Measurements from ENCODE around the gene NFATC1. TPM values are rescaled to one million over a fixed set of nuclear protein-coding genes. Genes with fewer than 3 reads are reported as not detected.

The NFATC1 gene
- polyA plus RNA-seq, 1 donor from 2014 or later = 0.37 TPM

- Histone ChIP-seq H3K9me3 (ENCODE audit: low read length) (no peaks in the 10 kb centered on the region), H3K4me3 (ENCODE audit: low read length) (no peak overlapping the region), H4K20me1 (ENCODE audit: insufficient read depth) (no peaks in the 10 kb centered on the region), H3K9ac (ENCODE audit: low read length) (no peak overlapping the region), H3K9me2 (ENCODE audit: insufficient read depth, low read length) (no peaks in the 10 kb centered on the region), H3K79me2 (replicated peaks; ENCODE audit: insufficient read depth, low read length) (no peaks in the 10 kb centered on the region), H3K4me2 (ENCODE audit: low read length) (no peak overlapping the region), H3K36me3 (ENCODE audit: insufficient read depth, low read length) (no peaks in the 10 kb centered on the region), H3F3A (ENCODE audit: insufficient read depth, low read length, poor library complexity, severe bottlenecking) (no peaks in the 10 kb centered on the region), H2AFZ (ENCODE audit: low read depth, low read length) (no peak overlapping the region), H3K27me3 (ENCODE audit: insufficient read depth, low read depth, low read length) (no peaks in the 10 kb centered on the region), H3K27ac (ENCODE audit: low read length) (no peak overlapping the region)
- TF ChIP-seq REST (IDR thresholded peaks at IDR 0.05; ENCODE audit: borderline replicate concordance) (no peak), EP300 (conservative IDR thresholded peaks at IDR 0.05; ENCODE audit: poor library complexity, severe bottlenecking) (no peak), MXI1 (conservative IDR thresholded peaks at IDR 0.05; ENCODE audit: poor library complexity, severe bottlenecking) (no peak), RAD21 (conservative IDR thresholded peaks at IDR 0.05) (no peak), EZH2 (IDR thresholded peaks at IDR 0.05; ENCODE audit: borderline replicate concordance, insufficient read depth, low read length, poor library complexity, severe bottlenecking) (no peak), POLR2AphosphoS5 (IDR thresholded peaks at IDR 0.05) (no peak), SMC3 (conservative IDR thresholded peaks at IDR 0.05; ENCODE audit: poor library complexity) (no peak), TAF1 (IDR thresholded peaks at IDR 0.05; ENCODE audit: low read depth) (no peak), CTCF (IDR thresholded peaks at IDR 0.05; ENCODE audit: poor library complexity, severe bottlenecking) (no peak)
Measured at GRCh38 chr18:79452190-79452990, 56.7 kb downstream of the NFATC1 start.

- Histone ChIP-seq H3K4me3 (ENCODE audit: low read length) (no peak overlapping the region), H3K79me2 (replicated peaks; ENCODE audit: insufficient read depth, low read length) (no peaks in the 10 kb centered on the region), H3K4me2 (ENCODE audit: low read length) (no peak overlapping the region), H3K27me3 (ENCODE audit: insufficient read depth, low read depth, low read length) (no peaks in the 10 kb centered on the region), H3K27ac (ENCODE audit: low read length) (no peak overlapping the region), H3K9me3 (ENCODE audit: low read length) (no peaks in the 10 kb centered on the region), H2AFZ (ENCODE audit: low read depth, low read length) (no peak overlapping the region), H3F3A (ENCODE audit: insufficient read depth, low read length, poor library complexity, severe bottlenecking) (no peaks in the 10 kb centered on the region), H3K9ac (ENCODE audit: low read length) (no peak overlapping the region), H3K9me2 (ENCODE audit: insufficient read depth, low read length) (no peaks in the 10 kb centered on the region), H4K20me1 (ENCODE audit: insufficient read depth) (no peaks in the 10 kb centered on the region), H3K36me3 (ENCODE audit: insufficient read depth, low read length) (no peaks in the 10 kb centered on the region)
- no peak for TF ChIP-seq POLR2AphosphoS5 (IDR thresholded peaks at IDR 0.05)
- no peak for TF ChIP-seq EP300 (conservative IDR thresholded peaks at IDR 0.05; ENCODE audit: poor library complexity, severe bottlenecking)
- TF ChIP-seq RAD21 (conservative IDR thresholded peaks at IDR 0.05) = no peak
- no peak for TF ChIP-seq SMC3 (conservative IDR thresholded peaks at IDR 0.05; ENCODE audit: poor library complexity)
- TF ChIP-seq EZH2 (IDR thresholded peaks at IDR 0.05; ENCODE audit: borderline replicate concordance, insufficient read depth, low read length, poor library complexity, severe bottlenecking) = no peak
- TF ChIP-seq MXI1 (conservative IDR thresholded peaks at IDR 0.05; ENCODE audit: poor library complexity, severe bottlenecking) = no peak
- no peak for TF ChIP-seq TAF1 (IDR thresholded peaks at IDR 0.05; ENCODE audit: low read depth)
- no peak for TF ChIP-seq CTCF (IDR thresholded peaks at IDR 0.05; ENCODE audit: poor library complexity, severe bottlenecking)
- no peak for TF ChIP-seq REST (IDR thresholded peaks at IDR 0.05; ENCODE audit: borderline replicate concordance)
Measured at GRCh38 chr18:79452991-79453645, 57.4 kb downstream of the NFATC1 start.
